Stimulated activated CD8-positive, alpha-beta memory T cell treated with anti-CD3 and anti-CD28 coated beads, Interleukin-15, amount 100 ng/mL, for 1 hour (primary cell): ENCODE data around the gene RAB31.

ENCODE experiments used
- DNase-seq: peaks from one replicate; pipeline ENCODE4 v3.0.0-alpha.2; 2020; ENCODE audit warnings: low read depth

Gene RAB31

DNA sequence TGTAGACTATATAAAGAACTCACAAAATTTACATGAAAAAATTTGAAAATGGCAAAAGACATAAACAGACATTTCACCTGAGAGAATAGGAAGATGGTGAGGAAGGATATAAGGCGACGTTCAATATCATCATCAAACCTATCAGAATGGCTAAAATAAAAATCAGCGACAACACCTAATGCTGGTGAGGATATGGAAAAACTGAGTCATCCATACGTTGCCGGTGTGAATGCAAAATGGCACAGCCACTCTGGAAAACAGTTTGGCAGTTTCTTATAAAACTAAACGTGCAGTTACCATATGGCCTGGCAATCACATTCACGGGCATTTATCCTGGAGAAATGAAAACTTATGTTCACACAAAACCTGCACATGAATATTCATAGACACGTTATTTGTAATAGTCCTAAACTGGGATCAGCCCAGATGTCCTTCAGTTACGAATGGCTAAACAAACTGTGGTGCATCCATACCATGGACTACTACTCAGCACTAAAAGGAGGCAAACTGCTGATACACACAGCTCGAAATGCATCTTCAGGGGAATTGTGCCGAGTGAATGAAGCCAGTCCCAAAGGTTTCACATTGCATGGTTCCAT is 114.6 kb downstream of the RAB31 start:
- no peak for DNase-seq

- DNase-seq: no peak
Measured at GRCh38 chr18:9823805-9824473, 115.8 kb downstream of the RAB31 start.

DNA sequence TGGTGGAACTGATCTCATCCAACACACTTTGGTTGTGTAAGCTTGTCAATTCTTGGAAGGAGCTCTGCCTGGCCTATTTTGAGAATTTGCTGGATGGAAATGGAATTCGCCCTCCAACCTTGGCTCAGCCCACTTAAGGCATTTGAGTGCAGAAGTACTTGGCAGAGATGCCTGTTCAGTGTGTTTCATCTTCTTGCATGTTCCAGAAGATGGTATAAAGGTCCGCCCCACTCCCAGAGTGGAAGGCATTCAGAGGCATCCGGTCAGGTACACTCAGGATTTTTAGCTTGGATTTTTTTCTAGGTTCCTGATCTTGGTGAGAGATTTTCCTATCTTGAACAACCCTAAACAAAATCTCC is 116.4 kb downstream of the RAB31 start:
- DNase-seq: no peak

- DNase-seq: no peak
Measured at GRCh38 chr18:9824952-9825371, 116.9 kb downstream of the RAB31 start.

DNA sequence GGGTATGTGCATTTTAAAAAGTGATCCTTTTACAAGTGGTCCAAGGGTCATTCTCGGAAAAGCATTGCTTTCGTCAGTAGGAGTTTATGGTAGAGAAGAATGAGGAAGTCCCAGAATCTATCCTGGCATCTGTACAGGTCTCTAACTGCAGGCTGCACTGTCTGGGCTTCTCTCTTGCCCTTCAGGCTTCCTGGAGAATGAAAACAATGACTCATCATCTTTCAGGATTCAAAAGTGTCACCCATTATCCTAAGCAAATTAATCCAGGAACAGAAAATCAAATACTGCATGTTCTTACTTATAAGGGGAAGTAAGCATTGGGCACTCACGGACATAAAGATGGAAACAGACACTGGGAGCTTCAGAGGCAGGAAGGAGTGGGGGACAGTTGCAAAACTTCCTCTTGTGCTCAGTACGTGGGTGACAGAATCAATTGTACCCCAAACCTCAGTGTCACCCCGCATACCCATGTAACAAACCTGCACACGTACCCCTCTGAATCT is 117.5 kb downstream of the RAB31 start:
- DNase-seq: no peak

- DNase-seq: no peak
Measured at GRCh38 chr18:9826685-9827084, 118.6 kb downstream of the RAB31 start.

DNA sequence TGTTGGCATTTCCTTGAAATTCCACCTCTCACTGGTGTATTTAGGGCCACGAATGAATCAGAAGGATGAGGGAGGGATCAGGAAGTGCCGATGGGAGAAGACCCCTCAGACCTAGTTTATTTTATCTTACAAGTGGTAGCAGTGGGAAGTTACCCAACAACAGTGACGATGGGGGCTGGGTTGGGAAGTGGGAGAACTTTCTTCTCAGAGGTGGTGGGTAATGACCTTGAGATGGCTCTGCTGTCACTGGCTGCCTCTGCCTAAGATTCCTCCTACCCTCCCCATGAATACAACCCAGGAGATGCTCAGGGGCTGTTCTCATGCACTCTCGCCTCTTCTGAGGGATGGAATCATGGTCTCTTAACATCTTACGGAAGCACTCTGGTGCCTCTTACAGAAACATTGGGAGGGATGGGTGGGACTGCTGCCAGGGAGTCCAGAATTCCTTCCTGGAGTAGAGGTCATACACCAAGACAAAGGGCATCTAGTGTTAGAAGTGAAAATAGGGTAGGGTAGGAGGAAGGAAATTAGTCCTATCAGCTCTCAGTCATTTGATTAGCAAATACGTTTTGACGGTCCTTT is 119.2 kb downstream of the RAB31 start:
- DNase-seq: no peak

DNA sequence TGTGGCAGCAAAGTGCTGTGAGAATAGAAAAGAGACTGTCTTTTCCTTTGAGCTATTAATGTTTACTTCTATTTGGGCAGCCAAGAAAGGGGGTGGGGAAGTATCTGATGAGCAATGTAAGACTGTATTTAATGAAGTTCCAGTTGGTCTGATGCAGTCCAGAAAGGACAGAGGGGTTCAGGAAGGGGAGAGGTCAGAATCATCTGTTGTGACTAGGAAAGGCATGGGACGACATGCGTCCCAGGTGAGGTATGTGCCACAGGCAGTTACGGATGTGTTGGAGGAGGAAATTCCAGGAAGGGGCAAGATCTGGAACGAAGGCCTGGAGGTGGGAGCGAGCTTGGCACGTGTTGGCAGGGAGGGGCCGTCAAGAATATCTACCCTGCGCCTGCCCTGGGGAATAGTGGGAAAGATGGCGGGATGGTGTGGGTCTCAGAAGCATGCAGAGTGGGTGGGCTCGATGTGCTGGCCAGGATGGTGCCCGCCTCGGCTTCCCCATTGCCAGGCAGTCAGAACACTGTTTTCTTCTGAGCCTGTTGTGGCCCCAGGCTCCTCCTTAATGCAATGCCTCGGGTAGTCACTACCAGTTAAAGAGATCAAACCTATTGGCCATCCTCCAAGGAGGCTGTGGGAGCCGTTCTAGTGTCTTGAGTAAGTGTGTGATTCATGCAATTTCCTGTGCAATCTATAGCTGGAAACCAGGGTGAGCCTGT is 119.8 kb downstream of the RAB31 start:
- no peak for DNase-seq

- DNase-seq: no peak
Measured at GRCh38 chr18:9828506-9829396, 120.7 kb downstream of the RAB31 start.

DNA sequence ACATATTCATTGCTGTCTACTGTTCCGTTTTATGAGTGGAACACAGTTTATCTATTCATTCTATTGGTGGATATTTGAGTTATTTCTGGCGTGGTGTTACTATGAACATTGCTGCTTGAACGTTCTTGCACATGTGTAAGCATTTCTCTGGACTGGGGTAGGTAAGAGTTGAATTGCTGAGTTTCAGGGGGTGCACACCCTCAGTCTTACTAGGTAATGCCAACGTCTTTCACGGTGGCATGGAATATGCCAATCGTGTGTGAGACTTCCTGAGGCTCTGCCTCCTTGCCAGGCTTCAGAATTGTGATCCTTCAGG is 121.3 kb downstream of the RAB31 start:
- no peak for DNase-seq

- no peak for DNase-seq
Measured at GRCh38 chr18:9831036-9831722, 123.1 kb downstream of the RAB31 start.

GRCh38 chr18:9831723-9832199 is 123.7 kb downstream of the RAB31 start:
- DNase-seq: no peak

DNA sequence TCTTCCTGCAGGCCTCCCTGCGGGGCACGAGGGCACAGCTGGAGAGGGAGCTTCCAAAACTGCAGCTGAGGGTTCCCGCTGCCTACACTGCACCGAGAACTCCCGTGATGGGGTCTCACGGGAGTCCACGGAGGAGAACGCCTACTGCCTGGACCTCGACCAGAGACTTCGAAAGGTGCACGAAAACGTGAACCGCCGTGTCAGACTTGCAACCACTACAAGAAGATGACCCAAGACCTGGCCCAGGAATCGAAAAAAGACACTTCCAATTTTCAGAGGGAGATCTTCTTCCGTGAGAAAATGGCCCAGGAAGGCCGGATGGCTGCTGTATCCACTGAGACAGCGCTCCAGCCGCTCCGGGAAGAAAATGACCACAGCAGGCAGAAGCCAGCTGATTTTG is 124.8 kb downstream of the RAB31 start:
- DNase-seq: no peak

GRCh38 chr18:9834551-9834950 is 126.5 kb downstream of the RAB31 start:
- no peak for DNase-seq

GRCh38 chr18:9835113-9835755 is 127.1 kb downstream of the RAB31 start:
- DNase-seq: no peak

DNA sequence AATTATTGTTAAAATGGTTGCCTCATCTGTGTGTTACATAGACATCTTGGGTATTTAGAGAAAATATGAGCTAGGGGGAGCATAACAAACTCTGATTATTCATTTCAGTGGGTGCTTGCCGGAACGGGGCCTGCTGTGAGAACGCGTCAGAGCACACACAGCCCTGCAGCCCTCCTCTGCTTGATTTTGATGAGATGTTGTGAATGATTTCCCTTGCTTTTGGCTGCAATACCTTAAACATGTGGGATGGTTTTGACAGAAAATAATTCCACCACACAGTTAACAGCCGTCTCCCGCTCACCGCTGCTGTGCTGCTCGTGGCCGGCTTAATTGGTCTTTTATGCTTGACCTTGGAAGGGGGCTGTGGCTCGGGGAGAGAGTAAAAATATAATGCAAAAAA is 127.7 kb downstream of the RAB31 start:
- no peak for DNase-seq

DNA sequence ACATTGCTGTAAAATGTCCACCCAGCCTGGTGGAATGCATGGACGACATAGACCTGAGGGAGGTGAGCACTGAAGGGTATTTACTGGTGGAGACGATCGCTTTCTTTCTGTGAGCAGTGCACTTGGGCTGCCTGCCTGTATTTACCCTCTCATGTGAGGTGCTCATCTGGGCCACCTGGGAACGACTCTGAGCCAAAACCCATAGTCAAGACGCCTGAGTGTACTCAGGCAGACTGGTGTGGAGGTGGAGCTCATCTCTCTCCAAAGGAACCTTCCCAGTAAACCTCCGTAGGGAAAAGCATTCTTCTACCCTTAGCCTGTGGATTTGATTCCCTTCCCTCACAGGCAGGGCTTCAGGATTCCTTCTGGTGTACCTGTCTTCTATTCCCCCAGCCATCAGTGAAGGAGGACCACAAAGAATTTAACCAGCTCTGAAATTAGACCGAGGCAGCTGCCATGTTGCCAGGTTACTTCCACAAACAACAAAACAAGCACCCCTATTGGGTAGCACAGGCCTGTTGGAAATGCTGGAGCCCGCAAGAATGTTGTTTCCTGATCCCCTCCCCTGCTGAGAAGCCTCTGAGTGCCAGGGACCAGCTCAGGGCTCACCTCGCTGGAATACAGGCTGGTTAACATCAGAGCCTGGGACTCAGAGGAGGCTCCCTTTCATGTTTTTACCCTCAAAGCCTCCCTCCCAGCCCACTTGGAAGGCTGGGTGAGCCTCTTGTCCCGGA is 130.2 kb downstream of the RAB31 start:
- DNase-seq: no peak

- DNase-seq: no peak
Measured at GRCh38 chr18:9839211-9839610, 131.1 kb downstream of the RAB31 start.

- no peak for DNase-seq
Measured at GRCh38 chr18:9839853-9840252, 131.8 kb downstream of the RAB31 start.

GRCh38 chr18:9841752-9842151 is 133.7 kb downstream of the RAB31 start:
- no peak for DNase-seq
